ENCODE measurements around the gene HPCA.

The HPCA gene

DNA sequence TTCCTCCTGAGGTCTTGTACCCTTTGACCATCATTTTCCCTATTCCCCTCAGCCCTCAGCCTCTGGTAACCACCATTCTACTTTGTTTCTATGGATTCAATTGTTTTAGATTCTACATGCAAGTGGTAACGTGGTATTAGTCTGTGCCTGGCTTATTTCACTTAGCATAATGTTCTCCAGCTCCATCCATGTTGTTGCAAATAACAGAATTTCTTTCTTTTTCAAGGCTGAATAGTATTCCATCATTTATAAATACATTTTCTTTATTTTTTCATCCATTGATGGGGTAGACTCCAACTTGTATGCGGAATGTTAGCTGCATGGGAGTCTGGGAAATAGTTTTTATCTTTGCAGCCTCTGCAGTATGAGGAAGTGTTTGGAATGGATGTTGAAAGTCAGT is 41.1 kb downstream of the HPCA start:
- no peak for TF ChIP-seq FOXK2 (IDR thresholded peaks at IDR 0.05)
- TF ChIP-seq FOXA1 (IDR thresholded peaks at IDR 0.05): no peak
- TF ChIP-seq SP1 (IDR thresholded peaks at IDR 0.05): no peak
- TF ChIP-seq TARDBP (IDR thresholded peaks at IDR 0.05): no peak
- TF ChIP-seq SUZ12 (IDR thresholded peaks at IDR 0.05): no peak
- no peak for DNase-seq (ENCODE audit: extremely low spot score)
- ChIA-PET POLR2A (no interaction called here), CTCF (no interaction called here)

DNA sequence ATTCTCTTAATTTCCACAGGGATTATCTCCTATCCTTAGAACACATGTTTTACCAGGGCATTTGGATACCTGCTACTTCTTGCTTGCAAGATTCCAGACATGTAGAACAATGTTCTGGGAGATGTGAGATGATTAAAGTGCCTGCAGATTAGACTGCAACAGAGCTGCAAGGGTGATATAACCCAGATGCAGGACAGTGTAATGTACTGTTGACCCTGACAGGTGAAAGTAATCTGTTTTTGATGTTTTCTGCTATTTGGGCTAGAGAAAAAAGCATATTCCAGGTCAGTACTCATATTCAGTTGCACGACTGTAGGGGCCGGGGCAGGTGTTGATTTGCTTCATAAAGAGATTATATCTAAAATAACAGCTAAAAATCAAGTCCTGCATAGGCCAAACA is 42.0 kb downstream of the HPCA start:
- CTCF ChIA-PET: no interaction called here

DNA sequence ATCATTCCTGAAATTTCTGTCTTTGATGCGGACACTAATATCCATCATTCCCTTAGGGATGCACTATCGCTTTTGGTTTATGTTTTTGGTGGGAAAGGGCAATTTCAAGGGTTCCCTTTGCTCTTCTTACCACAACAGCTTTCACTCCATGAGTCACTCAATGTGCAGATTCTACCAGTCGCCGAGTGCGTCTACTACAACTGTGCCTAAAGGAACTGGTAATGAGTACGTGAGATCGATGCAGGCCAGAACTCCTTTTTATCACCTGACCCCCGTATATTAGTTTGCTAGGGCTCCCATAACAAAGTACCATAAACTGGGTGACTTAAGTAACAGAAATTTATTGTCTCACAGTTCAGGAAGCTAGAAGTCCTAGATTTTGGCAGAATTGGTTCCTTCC is 42.4 kb downstream of the HPCA start:
- CTCF ChIA-PET: no interaction called here
- no peak for DNase-seq (ENCODE audit: extremely low spot score)
- POLR2A ChIA-PET: no interaction called here
- no peak for TF ChIP-seq ZNF384 (IDR thresholded peaks at IDR 0.05)

More for the DNA sequence above, 42.0 kb downstream of the HPCA start:
- DNase-seq (ENCODE audit: extremely low spot score): no peak
- POLR2A ChIA-PET: no interaction called here
- no peak for TF ChIP-seq L3MBTL2 (conservative IDR thresholded peaks at IDR 0.05)
- TF ChIP-seq SUZ12 (IDR thresholded peaks at IDR 0.05): no peak
- no peak for TF ChIP-seq FOXA1 (IDR thresholded peaks at IDR 0.05)
- no peak for TF ChIP-seq ELF4 (IDR thresholded peaks at IDR 0.05)
- no peak for TF ChIP-seq ZNF384 (IDR thresholded peaks at IDR 0.05)
- TF ChIP-seq NFRKB (IDR thresholded peaks at IDR 0.05): no peak
- no peak for TF ChIP-seq TARDBP (IDR thresholded peaks at IDR 0.05)
- TF ChIP-seq BHLHE40 (IDR thresholded peaks at IDR 0.05; ENCODE audit: borderline replicate concordance): no peak

DNA sequence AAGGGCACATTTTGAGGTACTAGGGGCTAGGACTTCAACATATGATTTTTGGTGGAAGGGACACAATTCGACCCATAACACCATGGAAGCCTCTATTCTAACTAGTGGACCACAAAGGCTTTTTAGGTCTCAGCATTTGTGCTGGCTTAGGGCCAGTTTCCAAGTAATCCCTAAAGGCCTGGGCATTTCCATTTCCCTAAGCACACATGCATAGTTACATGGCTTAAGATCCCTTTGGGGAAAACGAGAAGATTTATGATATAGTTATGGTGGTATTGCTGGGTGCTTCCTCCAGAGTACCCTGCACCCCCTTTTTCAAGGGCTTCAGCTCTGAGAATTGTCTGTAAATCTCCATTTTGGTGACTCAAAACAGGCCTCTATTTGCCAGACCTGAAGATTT is 43.1 kb downstream of the HPCA start:
- CTCF ChIA-PET: no interaction called here
- TF ChIP-seq SUZ12 (IDR thresholded peaks at IDR 0.05): no peak
- TF ChIP-seq SP1 (IDR thresholded peaks at IDR 0.05): no peak
- no peak for TF ChIP-seq FOXA1 (IDR thresholded peaks at IDR 0.05)
- DNase-seq (ENCODE audit: extremely low spot score): no peak
- POLR2A ChIA-PET: no interaction called here

DNA sequence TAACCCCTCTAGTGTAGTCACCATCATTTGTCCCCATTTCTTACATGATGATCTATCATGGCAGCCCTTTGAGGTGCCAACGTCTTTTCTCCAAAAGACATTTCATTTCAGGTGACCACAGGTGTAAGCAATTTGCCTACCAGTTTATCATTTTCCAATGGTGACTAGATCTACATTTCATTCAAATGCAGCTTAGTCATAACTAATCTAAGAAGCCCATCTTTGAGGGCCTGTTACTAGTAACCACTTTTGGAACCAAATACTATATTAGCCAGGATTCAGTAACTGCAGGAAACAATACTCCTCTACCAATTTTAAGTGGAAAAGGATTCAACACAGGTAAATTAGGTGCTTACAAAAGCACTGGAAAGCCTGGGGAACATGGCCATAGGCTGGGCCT is 45.5 kb downstream of the HPCA start:
- TF ChIP-seq SUZ12 (IDR thresholded peaks at IDR 0.05): no peak
- TF ChIP-seq SP1 (IDR thresholded peaks at IDR 0.05): no peak
- TF ChIP-seq FOXK2 (IDR thresholded peaks at IDR 0.05): no peak
- no peak for TF ChIP-seq NFRKB (IDR thresholded peaks at IDR 0.05)
- TF ChIP-seq ZNF384 (IDR thresholded peaks at IDR 0.05): no peak
- TF ChIP-seq CTBP1 (IDR thresholded peaks at IDR 0.05; ENCODE audit: borderline replicate concordance): no peak
- no peak for TF ChIP-seq HDGF (IDR thresholded peaks at IDR 0.05; ENCODE audit: borderline replicate concordance)
- TF ChIP-seq FOXA1 (IDR thresholded peaks at IDR 0.05): no peak
- no peak for TF ChIP-seq ELF4 (IDR thresholded peaks at IDR 0.05)
- TF ChIP-seq LEF1 (IDR thresholded peaks at IDR 0.05; ENCODE audit: borderline replicate concordance): no peak
- TF ChIP-seq L3MBTL2 (conservative IDR thresholded peaks at IDR 0.05): no peak
- CTCF ChIA-PET: no interaction called here
- DNase-seq (ENCODE audit: extremely low spot score): no peak
- POLR2A ChIA-PET: interaction anchor here (2.0 kb wide), 1 partner anchor 32 kb away, joined by 8 read pairs; the partner anchor contains the start of gene RNF19B

DNA sequence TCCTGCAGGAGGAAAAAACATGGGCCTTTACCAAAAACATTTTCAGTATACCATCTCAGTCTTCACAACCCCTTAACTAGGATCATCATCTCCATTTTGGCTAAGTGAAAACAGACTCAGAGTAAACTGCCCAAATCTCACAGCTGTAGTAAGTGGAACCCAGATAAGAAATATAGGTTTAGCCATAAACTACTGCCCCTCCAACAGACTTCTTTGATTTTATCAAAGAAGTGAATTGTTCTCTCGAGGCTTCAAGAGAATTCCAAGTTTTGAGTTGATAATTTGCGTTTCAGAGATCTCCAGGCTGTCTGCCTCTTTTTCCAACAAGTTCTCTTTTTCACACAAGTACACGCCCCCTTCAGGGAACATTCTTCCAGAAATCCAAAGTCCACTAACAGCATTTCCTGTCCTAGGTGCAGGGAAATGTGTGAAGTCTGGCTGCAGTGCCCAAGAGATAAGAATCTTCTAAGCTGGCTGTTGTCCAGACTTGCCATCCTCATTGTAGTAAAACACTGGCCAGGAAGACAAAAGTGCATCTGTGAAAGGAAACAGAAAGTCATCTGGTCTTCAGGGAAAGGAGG is 47.5 kb downstream of the HPCA start:
- no peak for TF ChIP-seq LEF1 (IDR thresholded peaks at IDR 0.05; ENCODE audit: borderline replicate concordance)
- no peak for TF ChIP-seq NFRKB (IDR thresholded peaks at IDR 0.05)
- no peak for TF ChIP-seq CTBP1 (IDR thresholded peaks at IDR 0.05; ENCODE audit: borderline replicate concordance)
- no peak for TF ChIP-seq SUZ12 (IDR thresholded peaks at IDR 0.05)
- no peak for TF ChIP-seq L3MBTL2 (conservative IDR thresholded peaks at IDR 0.05)
- TF ChIP-seq FOXA1 (IDR thresholded peaks at IDR 0.05): no peak
- TF ChIP-seq ELF4 (IDR thresholded peaks at IDR 0.05): no peak
- TF ChIP-seq SP1 (IDR thresholded peaks at IDR 0.05): no peak
- no peak for TF ChIP-seq FOXK2 (IDR thresholded peaks at IDR 0.05)
- TF ChIP-seq, protein P1, sequence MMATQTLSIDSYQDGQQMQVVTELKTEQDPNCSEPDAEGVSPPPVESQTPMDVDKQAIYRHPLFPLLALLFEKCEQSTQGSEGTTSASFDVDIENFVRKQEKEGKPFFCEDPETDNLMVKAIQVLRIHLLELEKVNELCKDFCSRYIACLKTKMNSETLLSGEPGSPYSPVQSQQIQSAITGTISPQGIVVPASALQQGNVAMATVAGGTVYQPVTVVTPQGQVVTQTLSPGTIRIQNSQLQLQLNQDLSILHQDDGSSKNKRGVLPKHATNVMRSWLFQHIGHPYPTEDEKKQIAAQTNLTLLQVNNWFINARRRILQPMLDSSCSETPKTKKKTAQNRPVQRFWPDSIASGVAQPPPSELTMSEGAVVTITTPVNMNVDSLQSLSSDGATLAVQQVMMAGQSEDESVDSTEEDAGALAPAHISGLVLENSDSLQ (IDR thresholded peaks at IDR 0.05): no peak
- no peak for TF ChIP-seq TARDBP (IDR thresholded peaks at IDR 0.05)
- TF ChIP-seq FOXM1 (IDR thresholded peaks at IDR 0.05; ENCODE audit: borderline replicate concordance): no peak
- no peak for DNase-seq (ENCODE audit: extremely low spot score)
- CTCF ChIA-PET: interaction anchor here (0.7 to 1.7 kb wide), 9 partner anchors 9 to 162 kb away, joined by 3 to 7 read pairs (median 4); partner anchors contain the start of gene RNF19B
- POLR2A ChIA-PET: interaction anchor here (0.8 to 1.1 kb wide), 3 partner anchors 31 to 149 kb away, joined by 3 to 7 read pairs (median 3); partner anchors contain the start of gene RNF19B

DNA sequence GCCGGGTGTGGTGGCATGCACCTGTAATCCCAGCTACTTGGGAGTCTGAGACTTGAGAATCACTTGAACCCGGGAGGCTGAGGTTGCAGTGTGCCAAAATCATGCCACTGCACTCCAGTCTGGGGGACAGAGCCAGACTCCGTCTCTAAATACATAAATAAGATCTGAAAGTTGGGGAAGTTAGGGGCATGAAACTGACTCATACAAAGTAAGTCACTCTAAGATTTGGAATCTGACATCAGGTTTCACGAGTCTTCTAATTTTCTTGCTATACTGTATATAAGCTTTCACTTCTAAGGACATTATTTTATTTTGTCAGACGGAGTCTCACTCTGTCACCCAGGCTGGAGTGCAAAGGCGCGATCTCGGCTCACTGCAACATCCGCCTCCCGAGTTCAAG is 48.2 kb downstream of the HPCA start:
- no peak for TF ChIP-seq CTBP1 (IDR thresholded peaks at IDR 0.05; ENCODE audit: borderline replicate concordance)
- no peak for DNase-seq (ENCODE audit: extremely low spot score)
- ChIA-PET CTCF (interaction anchor here (0.8 to 1.7 kb wide), 4 partner anchors 8 to 152 kb away, joined by 3 to 6 read pairs (median 4); no protein-coding TSS in a partner anchor), POLR2A (interaction anchor here (1.0 to 1.1 kb wide), 2 partner anchors 30 to 146 kb away, joined by 3 to 7 read pairs; partner anchors contain the start of gene RNF19B)

DNA sequence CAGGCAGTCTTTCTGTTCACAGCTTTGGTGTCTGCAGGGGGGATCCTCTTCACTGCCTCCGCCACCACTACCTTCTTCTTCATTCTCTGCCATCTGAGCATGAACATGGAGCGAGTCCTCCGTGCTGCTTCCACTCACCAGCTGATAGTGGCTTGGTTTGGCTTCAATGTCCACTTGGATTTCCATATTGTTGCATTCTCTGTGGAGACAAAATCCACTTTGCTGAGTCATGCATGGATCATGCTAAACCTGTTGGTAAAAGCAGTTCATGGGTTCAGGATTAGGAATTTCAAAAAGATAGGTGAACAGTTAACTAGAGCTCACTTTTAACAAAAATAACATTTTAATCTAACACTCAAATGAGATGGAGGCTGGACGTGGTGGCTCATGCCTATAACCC is 50.8 kb downstream of the HPCA start:
- POLR2A ChIA-PET: no interaction called here
- CTCF ChIA-PET: interaction anchor here (0.7 kb wide), 1 partner anchor 70 kb away, joined by 3 read pairs; no protein-coding TSS in a partner anchor
- DNase-seq (ENCODE audit: extremely low spot score): no peak
- no peak for TF ChIP-seq CTBP1 (IDR thresholded peaks at IDR 0.05; ENCODE audit: borderline replicate concordance)
- no peak for TF ChIP-seq ZNF384 (IDR thresholded peaks at IDR 0.05)
- no peak for TF ChIP-seq SUZ12 (IDR thresholded peaks at IDR 0.05)

Measured in HEK293T (cell line).